Lung (tissue), 12 donors: ENCODE measurements around the gene XPNPEP1. TPM values are rescaled to one million over a fixed set of nuclear protein-coding genes. Genes with fewer than 3 reads are reported as not detected.
A peak's percentile ranks its signal among the peaks of the same experiment; 100 is the strongest.

Experiments
- ATAC-seq: fragments of 200-7000 bp; cut with Tn5 transposase; one replicate; pipeline ENCODE4 v1.9.1; 2020; ENCODE audit warnings: moderate number of reproducible peaks; ENCODE audit not compliant: insufficient read depth, low FRiP score
- DNase-seq, 3 donors: peaks; one replicate each; pipeline ENCODE4 v3.0.0-alpha.2; 2013 to 2017
- H3K27ac ChIP-seq, 2 donors: one replicate each; pipeline ENCODE4 v1.5.1; 2013; ENCODE audit warnings: mild to moderate bottlenecking in 2 of 2, moderate library complexity in 2 of 2, control low read depth in 1 of 2, inconsistent platforms in 1 of 2, low read depth in 1 of 2, low read length in 1 of 2
- H3K27me3 ChIP-seq, 3 donors: one replicate each; pipeline ENCODE4 v1.5.1; 2013; ENCODE audit warnings: low read length in 2 of 3; ENCODE audit not compliant: control insufficient read depth in 3 of 3, insufficient read depth in 3 of 3
- H3K36me3 ChIP-seq, 4 donors: one replicate each; pipeline ENCODE4 v1.5.1; 2013; ENCODE audit warnings: low read length in 4 of 4, mild to moderate bottlenecking in 1 of 4, moderate library complexity in 1 of 4; ENCODE audit not compliant: control insufficient read depth in 4 of 4, insufficient read depth in 4 of 4
- H3K4me1 ChIP-seq, 5 donors: one replicate each; pipeline ENCODE4 v1.5.1; 2013; ENCODE audit warnings: low read length in 5 of 5, mild to moderate bottlenecking in 2 of 5, moderate library complexity in 1 of 5; ENCODE audit not compliant: control insufficient read depth in 5 of 5, insufficient read depth in 5 of 5
- H3K4me3 ChIP-seq: one replicate; pipeline ENCODE4 v1.5.1; 2013; ENCODE audit warnings: mild to moderate bottlenecking, control low read depth, moderate library complexity
- H3K9ac ChIP-seq, 2 donors: one replicate each; pipeline ENCODE4 v1.5.1; 2013; ENCODE audit warnings: low read length in 2 of 2, control low read depth in 1 of 2; ENCODE audit not compliant: insufficient read depth in 1 of 2
- H3K9me3 ChIP-seq, 4 donors: one replicate each; pipeline ENCODE4 v1.5.1; 2013; ENCODE audit warnings: low read length in 3 of 4, mild to moderate bottlenecking in 1 of 4, moderate library complexity in 1 of 4; ENCODE audit not compliant: control insufficient read depth in 4 of 4, insufficient read depth in 3 of 4
- WGBS, 2 donors: extraction: QIAGEN DNeasy Blood & Tissue Kit; methylation state at CpG; one replicate each; pipeline ENCODE4 v1.1.7; 2013; 5-methylcytosine and 5-hydroxymethylcytosine counted together
- polyA plus RNA-seq, 2 donors: library from polyadenylated mRNA; stranded (reverse); fragments of 200-250 nt; gene quantifications; one replicate each; pipeline ENCODE4 v1.2.1, GENCODE V29; 2013
- total RNA-seq, 2 donors: library from RNA; depleted of rRNA in 1 of 2; stranded (reverse); fragments of >200 nt in 1 of 2; gene quantifications; one replicate each; pipeline ENCODE4 v1.2.1, GENCODE V29; 2014 to 2021
- TF ChIP-seq, protein P1 (sequence below): IDR thresholded peaks from 2 replicates; pipeline ENCODE4 v1.5.1; 2012; ENCODE audit warnings: mild to moderate bottlenecking; ENCODE audit errors: control extremely low read depth, extremely low read depth
- donor health status: control.
- donor health status: control.
- donor health status: Bipolar disorder and iron deficiency.
- donor health status: healthy.
- donor health status: DM: yes; HTN: yes; CAD: no.

Gene XPNPEP1
- total and polyA plus RNA-seq, 4 donors: 16.5 to 129 (median 48.4) TPM

- 86 to 88% methylated on average over 5 of the region's 5 CpGs for WGBS, 2 donors
- no peak for ATAC-seq
- peaks cover 3 to 18% (median 4%) of the 10 kb centered on the region in 5 donors for H3K4me1 ChIP-seq
Observed at GRCh38 chr10:109887243-109887642, 36.1 kb downstream of the XPNPEP1 start.

DNA sequence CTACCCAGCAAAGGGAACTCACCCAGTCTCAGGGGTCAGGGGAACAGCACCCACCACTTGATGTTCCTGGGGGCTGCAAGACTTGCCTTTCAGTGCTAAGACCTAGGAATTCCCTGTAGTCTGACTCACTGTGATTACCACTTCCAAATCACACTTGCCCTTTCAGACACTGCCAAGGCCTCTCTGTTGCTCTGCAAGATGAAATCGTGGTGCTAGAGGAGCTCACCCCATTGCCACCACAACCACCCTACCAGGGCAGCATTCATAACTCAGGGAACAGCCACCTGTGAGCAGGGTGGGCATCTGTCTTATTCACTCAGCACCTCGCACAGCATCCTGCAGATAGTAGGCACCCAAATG lies 36.5 kb downstream of the XPNPEP1 start:
- WGBS, 2 donors: 81 to 90% methylated on average over 2 of the region's 2 CpGs
- DNase-seq: no peak

More at GRCh38 chr10:109887243-109887642, 36.1 kb downstream of the XPNPEP1 start:
- Histone ChIP-seq H3K9ac (peak overlapping the region in 1 of 2 donors; percentile 1), H3K36me3 (peaks cover 1 to 42% (median 34%) of the 10 kb centered on the region in 4 donors), H3K4me3 (no peak overlapping the region), H3K27me3 (no peaks in the 10 kb centered on the region), H3K9me3 (no peaks in the 10 kb centered on the region), H3K27ac (no peak overlapping the region)
- TF ChIP-seq, protein P1, sequence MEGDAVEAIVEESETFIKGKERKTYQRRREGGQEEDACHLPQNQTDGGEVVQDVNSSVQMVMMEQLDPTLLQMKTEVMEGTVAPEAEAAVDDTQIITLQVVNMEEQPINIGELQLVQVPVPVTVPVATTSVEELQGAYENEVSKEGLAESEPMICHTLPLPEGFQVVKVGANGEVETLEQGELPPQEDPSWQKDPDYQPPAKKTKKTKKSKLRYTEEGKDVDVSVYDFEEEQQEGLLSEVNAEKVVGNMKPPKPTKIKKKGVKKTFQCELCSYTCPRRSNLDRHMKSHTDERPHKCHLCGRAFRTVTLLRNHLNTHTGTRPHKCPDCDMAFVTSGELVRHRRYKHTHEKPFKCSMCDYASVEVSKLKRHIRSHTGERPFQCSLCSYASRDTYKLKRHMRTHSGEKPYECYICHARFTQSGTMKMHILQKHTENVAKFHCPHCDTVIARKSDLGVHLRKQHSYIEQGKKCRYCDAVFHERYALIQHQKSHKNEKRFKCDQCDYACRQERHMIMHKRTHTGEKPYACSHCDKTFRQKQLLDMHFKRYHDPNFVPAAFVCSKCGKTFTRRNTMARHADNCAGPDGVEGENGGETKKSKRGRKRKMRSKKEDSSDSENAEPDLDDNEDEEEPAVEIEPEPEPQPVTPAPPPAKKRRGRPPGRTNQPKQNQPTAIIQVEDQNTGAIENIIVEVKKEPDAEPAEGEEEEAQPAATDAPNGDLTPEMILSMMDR: no peak
- DNase-seq: peak; percentile 42 to 53 (median 43)

DNA sequence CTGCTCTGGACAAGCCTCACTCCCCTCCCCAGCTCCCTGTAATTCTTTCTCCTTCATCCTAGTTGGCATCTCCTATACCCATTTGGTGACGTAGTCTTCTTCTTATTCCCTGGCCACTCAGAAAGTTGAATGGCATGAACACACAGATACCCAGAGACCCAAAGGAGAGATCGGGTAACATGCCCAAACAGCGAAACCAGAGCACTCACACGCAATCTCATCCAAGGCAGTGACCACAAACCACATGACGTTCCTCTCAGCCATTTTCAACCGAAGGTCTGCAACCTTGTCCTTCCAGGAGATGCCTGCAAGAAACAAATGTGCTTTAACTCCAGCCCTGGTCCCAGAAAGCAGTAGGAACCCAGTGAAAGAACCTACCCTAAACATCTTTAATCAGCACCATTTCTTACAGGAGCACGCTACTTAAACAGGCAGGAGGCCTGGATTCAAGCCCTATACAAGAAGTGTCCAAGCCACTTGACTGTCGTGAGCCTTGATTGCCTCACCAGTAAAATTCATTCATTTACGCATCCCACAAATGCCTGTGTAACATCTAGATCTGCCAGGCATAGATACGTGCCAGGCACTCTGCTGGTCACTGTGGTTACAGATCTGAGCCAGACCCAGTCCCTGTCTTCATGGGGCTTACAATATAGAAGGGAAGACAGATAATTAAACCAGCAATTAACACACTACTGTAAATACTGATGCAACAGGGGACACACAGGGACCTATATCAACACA lies 37.1 kb downstream of the XPNPEP1 start:
- no peak for ATAC-seq

More for the DNA sequence above, 36.5 kb downstream of the XPNPEP1 start:
- Histone ChIP-seq H3K4me3 (no peak overlapping the region), H3K27ac (no peak overlapping the region), H3K9ac (peak overlapping the region in 1 of 2 donors; percentile 1), H3K27me3 (no peaks in the 10 kb centered on the region), H3K4me1 (peaks cover 3 to 18% (median 4%) of the 10 kb centered on the region in 5 donors), H3K36me3 (peaks cover 3 to 43% (median 33%) of the 10 kb centered on the region in 4 donors), H3K9me3 (no peaks in the 10 kb centered on the region)
- ATAC-seq: no peak
- TF ChIP-seq, protein P1: no peak

More for the DNA sequence above, 37.1 kb downstream of the XPNPEP1 start:
- Histone ChIP-seq H3K9ac (no peak overlapping the region), H3K4me1 (peaks cover 3 to 18% (median 4%) of the 10 kb centered on the region in 5 donors), H3K9me3 (no peaks in the 10 kb centered on the region), H3K27ac (no peak overlapping the region), H3K36me3 (peaks cover 3 to 43% (median 34%) of the 10 kb centered on the region in 4 donors), H3K27me3 (no peaks in the 10 kb centered on the region), H3K4me3 (no peak overlapping the region)
- TF ChIP-seq, protein P1: no peak
- WGBS, 2 donors: 58 to 76% methylated on average over 10 of the region's 10 CpGs
- no peak for DNase-seq
